ENCODE data around the gene KRT81. TPM values are rescaled to one million over a fixed set of nuclear protein-coding genes. Genes with fewer than 3 reads are reported as not detected.
"Not testable (repeated sequence)": the region's sequence is repeated elsewhere in the genome, so short reads cannot be mapped to it uniquely, and the experiment has no call there.

KRT81 gene
- polyA plus RNA-seq, 4 donors: not detected

DNA sequence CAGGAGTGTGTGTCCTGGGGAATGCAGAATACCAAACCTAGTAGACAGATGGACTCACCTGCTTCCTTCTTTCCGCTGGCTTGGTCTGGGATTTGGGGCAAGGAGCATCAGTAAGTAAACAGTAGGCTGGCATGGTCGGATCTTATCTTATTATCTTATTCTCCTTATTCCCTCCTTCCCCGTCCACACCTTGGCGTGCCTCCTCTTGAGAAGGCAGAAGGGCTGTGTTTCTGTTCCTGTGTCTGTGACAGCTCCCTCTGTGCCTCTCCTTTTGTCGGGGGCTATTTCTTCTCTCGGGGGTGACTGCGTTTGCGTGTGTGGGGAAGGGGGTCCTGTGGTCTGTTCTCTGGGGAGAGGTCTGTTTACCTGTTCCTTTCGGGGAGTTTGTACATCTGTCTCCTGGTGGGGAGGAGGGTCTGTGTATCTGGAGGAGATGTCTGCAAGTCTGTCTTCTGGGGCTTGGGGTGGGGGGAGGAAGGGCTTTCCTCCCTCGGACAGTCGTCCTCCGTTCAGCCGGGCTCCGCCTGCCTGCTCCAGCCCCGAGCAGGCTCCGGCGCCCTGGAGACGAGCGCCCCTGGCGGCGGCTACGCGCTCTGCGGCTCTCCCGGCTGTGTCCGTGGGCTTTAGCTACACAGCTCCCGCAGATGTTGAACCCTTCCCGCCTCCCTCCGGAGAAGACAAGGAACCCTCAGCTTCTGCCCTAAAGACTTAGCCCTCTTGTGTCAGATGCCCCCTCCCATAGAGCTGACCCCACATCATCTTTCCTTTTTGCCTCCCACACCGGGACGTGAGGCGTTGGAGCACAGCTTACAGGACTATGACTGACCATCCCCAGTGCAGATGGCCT lies 12.5 kb downstream of the KRT81 start:
- peak in 1 of 4 donors; percentile 44 for DNase-seq (ENCODE audit: low read depth in 4 of 4, low spot score in 3 of 4)

DNA sequence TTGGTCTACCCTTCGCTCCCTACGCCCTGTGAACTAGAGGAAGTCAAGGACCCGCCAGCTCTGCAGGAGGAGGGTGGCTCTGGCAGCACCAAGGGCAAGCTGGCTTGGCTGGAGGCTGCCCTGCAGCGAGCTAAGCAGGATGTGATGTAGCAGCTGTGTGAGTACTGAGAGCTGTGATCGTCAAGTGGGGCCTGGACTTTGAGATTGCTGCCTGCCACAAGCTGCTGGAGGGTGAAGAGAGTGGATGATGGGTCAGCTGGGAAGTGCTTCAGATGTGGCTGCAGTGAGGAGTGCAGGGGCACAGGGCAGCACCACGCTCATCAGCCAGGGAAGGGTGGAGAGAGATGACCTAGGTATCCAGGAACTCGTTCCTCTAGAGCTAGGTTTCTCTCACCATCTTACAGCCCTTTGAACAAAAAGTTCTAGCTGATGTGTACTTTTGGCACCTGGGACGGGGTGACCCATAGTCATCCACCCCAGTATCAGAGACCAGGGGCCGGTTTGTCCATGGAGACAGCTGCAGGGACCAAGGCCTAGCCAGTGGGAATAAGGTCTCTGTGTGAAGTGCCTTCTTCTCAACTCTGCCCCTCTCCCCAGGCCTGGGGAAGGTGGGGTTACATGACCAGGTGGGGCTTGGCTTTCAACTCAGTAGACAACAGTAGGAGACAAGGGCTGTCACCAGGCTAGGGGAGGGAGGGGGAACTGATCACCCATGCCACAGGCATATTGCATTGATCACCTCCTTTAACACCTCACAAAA lies 13.7 kb downstream of the KRT81 start:
- DNase-seq (ENCODE audit: low read depth in 4 of 4, low spot score in 3 of 4): no peak

DNA sequence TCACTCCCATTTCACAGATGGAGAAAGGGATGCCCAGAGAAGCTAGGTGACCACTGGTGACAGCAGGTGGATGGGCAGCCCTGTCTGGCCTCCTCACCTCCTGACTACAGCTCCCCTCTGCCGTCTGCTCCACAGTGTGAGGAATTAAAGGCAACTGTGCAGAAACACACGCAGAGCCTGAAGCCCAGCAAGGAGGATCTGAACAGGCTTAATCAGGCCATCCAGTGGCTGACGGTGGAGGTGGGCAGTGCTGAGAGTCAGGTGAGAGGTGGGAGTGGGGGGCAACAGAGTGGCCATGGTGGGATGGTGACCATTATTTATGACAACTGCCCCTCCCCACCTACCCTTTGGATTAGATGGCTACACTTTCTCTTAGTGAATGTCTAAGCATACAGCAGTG lies 15.6 kb downstream of the KRT81 start:
- no peak for DNase-seq (ENCODE audit: low read depth in 4 of 4, low spot score in 3 of 4)

DNA sequence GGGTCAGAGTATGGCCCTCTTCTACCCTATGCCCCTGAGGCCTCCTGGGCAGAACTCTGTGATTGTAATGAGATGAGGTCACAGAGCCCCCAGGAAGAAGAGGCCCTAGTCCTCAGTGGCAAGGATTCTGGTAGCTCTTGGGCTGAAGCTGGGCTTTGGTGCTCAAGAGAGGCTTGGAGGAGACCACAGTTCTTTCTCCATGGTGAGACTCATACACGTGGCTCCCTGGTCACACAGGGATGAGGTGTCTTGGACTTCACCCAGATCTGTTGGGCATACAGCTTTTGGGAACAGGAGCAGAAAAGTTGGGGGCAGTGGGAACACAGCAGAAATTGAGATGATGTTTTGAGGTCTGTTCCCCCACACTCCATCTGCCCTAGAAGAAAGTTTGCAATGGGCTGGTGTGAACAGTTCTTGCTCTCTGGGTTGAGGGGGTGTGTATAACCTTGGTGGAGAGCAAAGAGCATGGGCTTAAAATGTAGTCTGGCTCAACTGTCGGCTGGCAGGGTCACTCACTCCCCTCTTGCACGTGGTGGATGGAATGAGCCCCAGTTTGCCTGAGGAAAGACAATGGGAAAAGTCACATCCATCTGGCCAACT lies 16.7 kb downstream of the KRT81 start, which contains the start of gene KRT86:
TSS of gene KRT86 (plus strand) at position 125 of the 600 bp plus-strand sequence. CDS start 27,272 bp downstream, outside the sequence.
- DNase-seq (ENCODE audit: low read depth in 4 of 4, low spot score in 3 of 4): no peak

DNA sequence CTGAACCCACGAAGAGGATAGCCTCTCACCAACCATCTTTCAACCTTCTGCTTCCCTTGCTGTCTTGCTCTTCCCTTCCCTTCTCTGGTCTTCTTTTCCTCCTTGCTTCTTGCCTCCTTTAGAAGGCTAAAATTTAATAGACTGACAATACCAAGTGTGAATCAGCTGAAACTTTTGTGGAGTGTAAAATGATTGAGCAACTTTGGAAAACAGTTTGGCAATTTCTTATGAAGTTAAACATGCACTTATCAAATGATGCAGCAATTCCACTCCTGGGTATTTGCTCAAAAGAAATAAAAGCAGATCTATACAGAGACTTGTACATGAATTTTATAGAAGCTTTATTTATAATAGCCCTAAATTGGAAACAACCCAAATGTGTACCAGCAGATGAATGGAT lies 20.2 kb downstream of the KRT81 start:
- no peak for DNase-seq (ENCODE audit: low read depth in 4 of 4, low spot score in 3 of 4)

DNA sequence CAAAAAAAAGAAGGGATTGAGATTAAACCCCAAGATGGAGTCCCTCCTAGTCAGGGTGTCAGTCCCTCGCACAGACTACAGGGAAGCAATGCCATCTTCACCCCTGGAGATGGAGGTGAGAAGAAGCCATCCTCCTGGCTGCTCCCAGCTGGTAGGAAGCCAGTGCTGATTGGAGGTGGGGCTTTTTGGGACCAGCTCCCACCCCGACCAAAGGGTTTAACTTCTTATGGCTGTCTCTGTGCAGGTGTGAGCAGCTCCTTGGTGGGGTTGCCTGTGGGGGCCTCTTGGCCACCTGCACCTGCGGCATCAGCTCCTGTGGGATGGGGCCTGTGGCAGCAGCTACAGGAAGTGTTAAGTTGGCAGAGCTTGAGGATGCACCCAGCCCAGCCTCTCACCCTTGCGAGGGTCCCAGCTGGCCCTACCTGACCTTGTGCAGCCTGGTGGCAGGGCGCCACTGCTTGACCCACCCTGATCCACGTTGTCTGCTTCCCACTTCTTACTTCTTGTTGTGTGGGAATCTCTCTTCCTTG lies 20.7 kb downstream of the KRT81 start:
- no peak for DNase-seq (ENCODE audit: low read depth in 4 of 4, low spot score in 3 of 4)

DNA sequence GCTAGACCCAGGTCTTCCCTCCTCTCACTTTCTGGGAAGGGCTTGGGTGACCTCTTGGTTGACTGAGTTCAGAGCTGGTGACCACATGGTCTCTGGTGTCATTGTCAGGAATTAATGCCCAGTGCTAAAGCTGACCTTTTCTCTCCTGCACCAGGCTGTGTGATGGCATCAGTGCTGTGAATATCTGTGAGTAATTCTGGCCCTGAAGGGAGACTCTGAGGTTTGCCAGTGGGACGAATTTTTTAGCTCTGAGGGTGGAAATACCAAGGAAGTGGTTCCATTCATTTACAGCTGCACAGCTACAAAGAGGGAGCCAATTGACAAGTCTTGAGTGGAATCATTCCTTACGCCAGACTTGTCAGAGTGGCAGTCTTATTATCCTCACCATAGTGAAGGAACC lies 23.1 kb downstream of the KRT81 start:
- no peak for DNase-seq (ENCODE audit: low read depth in 4 of 4, low spot score in 3 of 4)

DNA sequence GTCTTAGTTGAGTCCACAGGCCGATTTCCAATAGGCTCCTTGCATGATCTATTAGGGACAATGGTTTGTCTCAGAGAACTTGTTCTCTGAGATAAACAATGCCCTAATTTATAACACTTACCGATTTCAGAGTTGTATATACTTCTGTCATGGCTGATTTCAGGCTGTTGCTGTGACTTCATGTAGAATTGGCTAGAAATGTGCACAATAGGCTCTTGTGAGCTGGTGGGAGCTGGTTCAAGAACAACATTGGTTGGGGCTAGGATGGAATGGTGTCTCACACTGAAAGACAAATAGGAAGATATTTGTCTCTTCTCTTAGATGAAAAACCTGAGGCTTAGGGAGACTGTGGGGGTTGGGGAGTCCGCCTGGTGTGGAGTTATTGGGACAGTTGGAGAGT lies 23.6 kb downstream of the KRT81 start:
- no peak for DNase-seq (ENCODE audit: low read depth in 4 of 4, low spot score in 3 of 4)

DNA sequence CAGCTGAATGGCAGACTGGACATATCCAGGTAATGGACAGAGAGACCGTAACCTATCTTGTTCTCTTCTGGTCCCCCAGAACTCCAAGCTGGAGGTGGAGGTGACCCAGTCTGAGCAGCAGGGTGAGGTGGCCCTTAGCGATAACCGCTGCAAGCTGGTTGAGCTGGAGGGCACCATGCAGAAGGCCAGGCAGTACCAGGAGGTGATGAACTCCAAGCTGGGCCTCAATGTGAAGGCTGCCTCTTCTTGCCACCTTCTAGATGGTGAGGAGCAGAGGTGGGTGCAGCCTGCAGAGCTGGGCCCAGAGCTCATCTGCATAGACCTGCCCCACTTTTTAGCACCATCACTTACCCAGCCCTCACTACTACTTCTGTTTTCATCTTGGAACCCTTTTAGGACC lies 24.1 kb downstream of the KRT81 start:
- no peak for DNase-seq (ENCODE audit: low read depth in 4 of 4, low spot score in 3 of 4)

DNA sequence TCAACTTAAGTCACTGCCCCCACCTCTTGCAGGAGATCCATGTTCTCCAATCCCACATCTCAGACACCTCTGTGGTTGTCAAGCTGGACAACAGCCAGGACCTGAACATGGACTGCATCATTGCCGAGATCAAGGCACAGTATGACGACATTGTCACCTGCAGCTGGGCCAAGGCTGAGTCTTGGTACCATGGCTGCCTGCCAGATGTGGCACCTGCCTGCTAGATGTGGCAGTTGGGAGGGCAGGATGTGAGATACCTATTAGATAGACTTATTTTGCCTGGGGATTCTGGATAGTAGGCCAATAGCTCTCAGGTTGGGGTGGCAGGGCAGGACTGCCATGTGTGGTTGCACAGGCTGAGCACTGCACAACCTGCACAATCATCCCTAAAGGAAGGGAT lies 24.8 kb downstream of the KRT81 start:
- DNase-seq (ENCODE audit: low read depth in 4 of 4, low spot score in 3 of 4): no peak

DNA sequence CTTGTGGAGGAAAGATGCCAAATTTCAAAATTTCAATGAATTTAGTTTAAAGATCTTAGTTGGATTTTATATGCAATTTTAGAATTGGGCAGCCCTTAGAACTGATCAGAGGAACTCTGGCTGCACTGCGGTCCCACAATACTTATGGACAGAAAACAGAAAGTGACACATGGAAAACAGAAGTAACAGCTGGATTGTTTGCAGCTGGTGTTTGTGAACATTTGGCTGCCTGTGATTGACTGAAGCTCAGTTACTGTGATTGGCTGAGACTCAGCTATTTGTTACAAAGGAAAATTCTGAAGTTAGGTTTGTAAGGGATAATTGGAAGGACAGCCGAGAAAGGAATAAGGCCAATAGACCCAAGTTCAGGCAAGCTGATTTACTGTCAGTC lies 26.9 kb downstream of the KRT81 start:
- no peak for DNase-seq (ENCODE audit: low read depth in 4 of 4, low spot score in 3 of 4)

DNA sequence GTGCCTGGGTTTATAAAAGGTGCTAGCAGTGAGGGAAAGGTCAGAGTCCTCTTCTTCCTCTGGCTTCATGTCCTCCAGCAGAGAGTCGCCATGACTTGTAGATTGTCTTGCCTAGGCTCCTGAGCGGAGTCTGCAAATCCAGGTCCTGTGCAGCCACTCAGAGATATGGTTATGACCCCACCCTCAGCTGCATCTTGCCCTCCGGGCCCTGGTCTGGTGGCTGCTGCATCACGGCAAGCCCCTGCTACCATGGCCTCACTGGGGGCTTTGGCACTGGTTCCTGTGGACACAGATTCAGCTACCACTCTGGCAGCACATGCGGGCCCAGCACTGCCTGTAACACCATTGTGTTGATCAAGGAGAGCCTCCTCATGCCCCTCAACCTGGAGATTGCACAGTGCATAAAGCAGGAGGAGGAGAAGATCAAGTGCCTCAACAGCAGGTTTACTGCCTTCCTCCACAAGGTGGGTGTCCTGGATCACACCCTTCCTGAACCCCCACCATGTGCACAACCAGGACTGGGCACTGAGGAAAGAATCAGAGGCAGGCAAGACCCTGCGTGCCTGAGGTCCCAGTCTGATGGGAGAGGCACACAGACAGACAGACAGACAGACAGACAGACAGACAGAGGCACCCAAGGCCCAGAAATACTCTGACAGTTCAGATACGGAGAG lies 27.4 kb downstream of the KRT81 start:
- DNase-seq (ENCODE audit: low read depth in 4 of 4, low spot score in 3 of 4): no peak

DNA sequence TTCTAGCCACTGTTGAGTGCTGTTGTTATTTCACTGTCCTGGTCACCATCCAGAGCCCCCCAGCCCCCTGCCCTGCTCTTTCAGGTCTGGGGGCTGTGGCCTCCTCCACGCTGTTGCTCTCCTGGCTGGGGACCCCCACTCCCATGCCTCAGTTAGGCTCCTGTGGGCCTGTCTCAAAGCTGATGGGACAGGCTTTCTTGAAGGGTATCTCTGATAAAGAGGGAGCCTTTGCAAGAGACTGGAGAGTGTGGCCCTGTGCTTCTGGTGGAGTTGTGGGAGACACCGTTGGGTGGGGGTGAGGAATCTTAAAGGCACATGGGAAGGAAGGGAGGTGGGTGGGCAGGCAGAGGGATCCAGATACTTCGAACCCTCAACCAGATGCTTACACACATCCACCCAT lies 29.0 kb downstream of the KRT81 start:
- no peak for DNase-seq (ENCODE audit: low read depth in 4 of 4, low spot score in 3 of 4)

DNA sequence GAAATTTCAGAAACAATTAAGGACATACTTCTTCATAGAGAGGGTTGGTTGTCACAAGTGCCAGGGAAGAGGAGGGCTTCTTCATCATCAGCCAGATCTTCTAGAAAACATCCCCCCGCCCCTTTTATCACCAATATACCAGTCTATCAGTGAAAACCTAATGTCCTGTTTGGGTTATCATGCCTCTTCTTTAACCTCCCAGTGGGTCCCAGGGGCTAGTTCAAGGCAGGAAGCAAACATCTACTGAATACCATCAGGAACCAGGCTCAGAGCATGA lies 30.2 kb downstream of the KRT81 start:
- DNase-seq (ENCODE audit: low read depth in 4 of 4, low spot score in 3 of 4): no peak

DNA sequence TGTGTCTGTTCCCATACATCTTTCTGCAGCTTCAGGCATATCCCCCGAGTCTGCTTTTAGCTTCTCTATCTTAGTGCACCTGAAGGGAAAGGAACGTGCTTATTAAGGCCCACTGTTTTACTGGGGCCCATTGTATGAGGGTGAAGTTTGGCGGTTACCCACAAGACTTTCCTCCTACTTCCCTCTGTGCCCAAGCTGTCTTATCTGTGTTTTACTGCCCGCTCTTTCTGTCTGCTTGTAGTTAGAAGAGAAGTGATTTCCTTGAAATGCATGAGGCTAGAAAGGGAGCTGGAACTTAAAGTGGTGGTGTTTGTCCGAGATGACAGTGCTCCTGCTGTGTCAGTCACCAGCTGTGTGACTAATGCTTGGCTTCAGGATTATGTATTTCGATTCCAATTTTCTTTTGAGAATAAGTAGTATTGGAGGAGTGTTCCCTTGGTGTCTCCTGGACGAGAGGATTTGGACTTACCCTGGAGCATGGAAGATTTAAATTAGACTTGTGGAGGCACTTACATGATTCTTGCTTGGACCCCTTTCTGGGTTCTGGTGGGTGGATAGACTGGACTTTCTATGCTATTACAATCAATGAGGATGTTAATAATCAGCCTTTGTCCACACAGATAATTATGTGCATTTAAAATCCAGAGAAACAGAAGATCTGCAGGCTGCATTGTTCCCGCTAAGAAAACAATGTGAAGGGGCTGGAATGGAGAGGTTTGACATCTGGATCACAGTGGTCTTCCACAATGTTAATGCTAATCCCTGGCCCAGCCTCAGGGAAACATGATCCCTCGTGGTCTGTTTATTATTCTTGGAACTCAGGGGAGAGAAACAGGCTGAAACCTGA lies 30.8 kb downstream of the KRT81 start:
- no peak for DNase-seq (ENCODE audit: low read depth in 4 of 4, low spot score in 3 of 4)

DNA sequence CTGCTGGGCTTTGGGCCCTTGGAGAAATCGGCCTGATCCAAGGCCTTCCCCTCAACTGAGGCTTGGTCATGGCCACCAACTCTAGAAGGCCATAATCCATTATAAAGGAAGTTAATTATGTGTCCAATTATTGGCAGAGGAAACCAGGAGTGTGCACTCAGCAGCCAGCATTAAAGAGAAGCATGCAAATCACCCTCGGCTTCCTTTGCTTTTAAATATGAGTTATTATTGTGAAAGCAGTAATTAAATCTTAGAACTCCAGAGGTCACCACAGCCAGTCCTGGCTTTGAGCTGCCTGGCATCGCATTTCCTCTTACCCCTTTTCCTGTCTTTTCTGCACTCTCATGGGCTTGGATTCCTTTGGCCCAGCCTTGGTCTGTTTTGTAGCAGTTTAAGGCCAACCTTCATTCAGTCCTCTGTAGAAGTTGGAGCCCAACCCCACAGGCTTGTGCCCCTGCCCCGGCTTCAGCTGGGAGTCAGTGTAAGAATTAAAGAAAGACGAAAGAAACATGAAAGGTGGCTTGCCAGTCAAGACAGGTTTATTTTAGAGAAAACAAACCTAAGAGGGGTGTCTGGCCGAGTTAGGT lies 31.6 kb downstream of the KRT81 start:
- no peak for DNase-seq (ENCODE audit: low read depth in 4 of 4, low spot score in 3 of 4)

DNA sequence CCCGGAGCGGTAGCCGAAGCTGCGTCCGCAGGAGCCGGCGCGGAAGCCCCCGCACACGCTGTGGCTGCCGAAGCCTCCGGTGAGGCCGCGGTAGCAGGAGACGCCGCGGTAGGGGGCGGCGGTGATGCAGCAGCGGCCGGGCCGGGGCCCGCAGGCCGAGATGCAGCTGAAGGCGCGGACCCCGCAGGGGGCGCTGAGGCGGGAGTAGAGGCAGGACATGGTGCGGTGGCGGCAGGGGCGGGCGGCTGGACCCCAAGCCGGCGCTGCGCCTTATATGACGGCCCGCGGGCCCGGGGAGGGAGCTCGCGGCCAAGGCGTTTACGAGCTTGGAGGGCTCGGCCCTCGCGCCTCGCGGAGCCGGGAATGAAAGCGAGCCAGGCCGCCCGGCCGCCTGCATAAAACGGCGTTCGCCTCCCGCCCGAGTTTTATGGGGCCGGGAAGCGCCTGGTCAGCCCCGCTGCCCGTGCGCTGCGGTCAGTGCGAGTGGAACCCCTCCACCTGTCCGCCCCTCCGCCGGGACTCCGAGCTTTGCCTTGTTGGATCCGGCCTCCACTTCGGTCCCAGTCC lies 32.9 kb downstream of the KRT81 start:
- no peak for DNase-seq (ENCODE audit: low read depth in 4 of 4, low spot score in 3 of 4)

DNA sequence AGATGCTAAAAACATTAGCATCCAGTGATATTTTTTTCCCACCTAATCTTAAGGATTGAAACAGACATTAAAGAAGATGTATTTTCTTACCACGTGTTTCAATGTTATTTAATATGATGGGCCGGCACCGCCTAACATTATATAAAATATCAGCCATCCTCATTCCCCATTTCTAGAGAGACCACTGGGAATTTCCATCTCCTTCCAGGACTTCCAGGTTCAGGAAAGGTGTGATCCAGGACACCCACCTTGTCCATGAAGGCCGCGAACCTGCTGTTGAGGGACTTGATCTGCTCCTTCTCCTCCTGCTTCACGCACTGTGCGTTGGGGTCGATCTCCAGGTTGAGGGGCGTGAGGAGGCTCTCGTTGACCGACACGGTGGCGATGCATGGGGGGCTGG lies 33.4 kb downstream of the KRT81 start:
- not testable (repeated sequence) for DNase-seq (ENCODE audit: low read depth in 4 of 4, low spot score in 3 of 4)

DNA sequence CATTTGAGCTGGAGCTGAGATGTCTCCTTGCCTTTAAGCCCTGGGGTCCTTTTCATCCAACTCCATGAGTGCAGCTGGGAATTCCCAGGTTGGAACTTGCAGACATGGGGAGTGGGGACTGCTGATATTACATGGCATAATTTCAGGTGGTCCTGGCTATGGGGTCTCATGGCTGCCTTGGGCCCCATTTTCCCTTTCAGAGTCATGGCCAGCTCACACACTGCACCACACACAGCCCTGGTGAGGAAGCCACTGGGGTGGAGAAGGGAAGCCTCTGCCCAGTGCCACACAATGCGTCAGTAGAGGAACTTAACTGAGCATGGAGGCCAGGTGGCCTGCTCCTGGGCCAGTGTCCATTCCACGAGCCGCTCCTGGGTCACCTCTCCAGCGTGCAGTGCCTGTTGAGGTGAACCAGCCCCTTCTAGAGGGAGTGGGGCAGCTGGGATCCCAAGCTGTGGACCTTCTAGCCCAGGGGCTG lies 34.2 kb downstream of the KRT81 start:
- no peak for DNase-seq (ENCODE audit: low read depth in 4 of 4, low spot score in 3 of 4)
